ENCODE data around the gene RALGDS.

The RALGDS gene

GRCh38 chr9:133149130-133150015 is 28.3 kb upstream of the RALGDS start:
- DNase-seq: peak; percentile 70 to 92

GRCh38 chr9:133148199-133149129 is 27.4 kb upstream of the RALGDS start:
- peak in 1 of 2 experiments; percentile 53 for DNase-seq

- peak; percentile 30 to 74 for DNase-seq
Observed at GRCh38 chr9:133147412-133148198, 26.6 kb upstream of the RALGDS start.

- no peak for DNase-seq
Observed at GRCh38 chr9:133146746-133147411, 25.8 kb upstream of the RALGDS start.

- DNase-seq: no peak
Observed at GRCh38 chr9:133144904-133145851, 24.1 kb upstream of the RALGDS start.

GRCh38 chr9:133144142-133144903 is 23.3 kb upstream of the RALGDS start:
- peak in 1 of 2 experiments; percentile 82 for DNase-seq

DNA sequence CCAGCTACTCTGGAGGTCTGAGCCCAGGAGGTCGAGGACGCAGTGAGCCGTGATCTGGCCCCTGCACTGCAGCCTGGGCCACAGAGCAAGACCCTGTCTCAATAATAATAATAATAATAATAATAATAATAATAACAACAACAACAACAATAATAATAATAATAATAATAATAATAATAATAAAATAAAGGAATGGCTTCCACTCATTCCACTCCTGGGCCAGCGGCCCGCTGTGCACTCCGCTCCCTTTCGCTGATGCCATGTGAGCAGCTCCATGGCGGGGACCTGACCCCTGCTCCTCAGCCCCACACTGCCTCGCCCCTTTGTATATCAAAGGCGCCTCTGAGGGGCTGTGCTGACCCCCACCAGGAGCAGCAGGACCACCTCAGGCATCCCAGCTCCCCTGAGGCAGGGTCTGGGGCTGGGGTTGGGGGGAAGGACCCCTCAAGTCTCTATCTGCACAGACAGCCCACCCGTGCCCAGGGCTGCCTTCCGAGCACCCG is 22.6 kb upstream of the RALGDS start:
- DNase-seq: no peak

DNA sequence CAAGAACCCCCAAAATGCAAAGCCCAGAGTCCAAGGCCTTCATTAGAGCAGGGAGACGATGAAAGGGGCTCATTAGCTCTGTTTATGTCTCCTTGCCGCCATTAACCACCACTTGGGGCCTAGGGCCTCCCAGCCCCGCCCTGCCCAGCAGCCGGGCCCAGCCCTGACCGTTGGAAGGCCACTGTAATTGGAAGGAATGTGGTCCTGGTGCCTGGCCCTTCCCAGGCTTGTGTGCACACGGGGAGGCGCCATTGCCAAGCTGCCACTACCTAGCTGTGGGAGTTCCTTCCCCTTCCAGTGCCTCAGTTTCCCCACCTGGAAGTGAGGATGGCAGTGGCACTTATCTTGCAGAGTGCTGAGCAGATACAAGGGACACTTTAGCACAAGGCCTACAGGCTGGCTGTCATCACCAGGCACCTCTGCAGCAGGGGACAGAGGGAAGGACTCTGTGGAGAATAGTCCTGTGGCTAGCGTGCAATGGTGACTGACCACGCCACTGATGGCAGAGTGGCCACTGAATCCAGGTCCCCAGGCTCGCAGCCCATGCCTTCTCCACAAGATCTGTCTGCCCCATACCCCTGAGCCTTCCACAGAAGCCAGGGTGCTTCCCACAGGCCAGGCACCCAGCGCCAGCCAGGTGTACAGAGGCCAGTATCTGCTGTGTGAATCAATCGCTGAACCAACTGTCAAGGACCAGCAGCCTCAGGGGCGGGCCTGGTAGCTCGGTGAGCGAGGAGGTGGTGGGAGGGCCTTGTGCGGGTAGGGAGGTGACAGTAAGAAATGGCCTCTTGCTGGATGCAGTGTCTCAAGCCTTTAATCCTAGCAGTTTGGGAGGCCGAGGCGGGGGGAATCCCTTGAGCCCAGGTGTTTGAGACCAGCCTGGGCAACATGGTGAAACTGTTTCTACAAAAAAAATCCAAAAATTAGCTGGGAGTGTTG is 21.9 kb upstream of the RALGDS start:
- peak in 1 of 2 experiments; percentile 57 for DNase-seq

DNA sequence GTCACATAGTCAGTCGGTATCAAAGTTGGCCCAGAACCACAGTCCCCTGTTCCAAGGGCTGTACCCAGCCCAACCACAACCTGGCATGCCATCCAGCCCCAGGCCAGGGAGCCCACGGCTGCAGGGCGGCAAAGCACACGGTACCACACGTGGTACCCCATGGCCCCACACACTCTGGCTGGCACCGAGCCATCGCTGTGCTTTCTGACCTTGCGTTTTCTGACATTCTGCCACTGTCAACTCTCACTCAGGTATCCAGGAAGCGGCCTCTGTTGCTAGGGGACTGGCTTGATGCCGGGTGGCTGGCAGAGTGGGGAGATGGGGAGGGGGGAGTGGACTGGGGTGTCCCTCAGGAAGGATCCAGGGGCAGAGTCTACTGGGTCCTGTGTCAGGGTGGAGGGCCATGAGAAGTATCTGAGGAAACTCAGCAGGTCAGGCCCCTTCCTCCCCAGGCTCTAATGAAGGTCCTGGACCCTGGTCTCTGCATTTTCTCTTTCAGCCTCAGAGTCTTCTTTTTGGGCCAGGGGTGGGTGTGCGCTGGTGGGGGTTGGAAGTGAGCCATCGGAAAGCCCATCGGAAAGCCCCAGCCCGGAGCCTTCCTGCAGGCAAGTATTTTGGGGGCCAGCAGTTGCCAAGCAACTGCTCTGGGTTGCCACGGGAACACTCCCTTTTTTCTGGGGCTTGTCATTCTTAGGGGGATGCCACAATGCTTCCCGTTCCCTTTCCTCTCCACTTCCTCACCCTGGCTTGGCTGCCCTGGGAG is 21.0 kb upstream of the RALGDS start:
- DNase-seq: no peak

DNA sequence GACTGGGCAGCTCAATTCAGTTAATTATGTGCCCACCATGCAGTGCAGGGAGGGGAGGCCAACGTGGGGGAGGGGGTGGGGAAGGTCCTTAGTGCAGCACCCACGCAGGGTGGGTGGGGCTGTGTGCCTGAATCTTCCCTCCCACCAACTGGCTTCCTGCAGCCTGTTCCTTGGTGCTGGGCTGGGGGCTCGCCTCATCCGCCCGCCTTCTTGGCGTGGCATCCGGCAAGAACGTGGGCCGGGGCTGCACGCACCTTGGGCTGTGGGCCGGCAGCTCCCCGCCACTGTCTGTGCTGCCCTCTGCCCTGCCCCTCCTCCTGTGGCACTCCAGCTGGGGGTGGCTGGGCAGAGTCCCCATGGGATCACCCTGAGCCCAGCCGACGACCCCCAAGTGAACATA is 19.6 kb upstream of the RALGDS start:
- DNase-seq: no peak

- no peak for DNase-seq
Observed at GRCh38 chr9:133140174-133140505, 19.1 kb upstream of the RALGDS start.

DNA sequence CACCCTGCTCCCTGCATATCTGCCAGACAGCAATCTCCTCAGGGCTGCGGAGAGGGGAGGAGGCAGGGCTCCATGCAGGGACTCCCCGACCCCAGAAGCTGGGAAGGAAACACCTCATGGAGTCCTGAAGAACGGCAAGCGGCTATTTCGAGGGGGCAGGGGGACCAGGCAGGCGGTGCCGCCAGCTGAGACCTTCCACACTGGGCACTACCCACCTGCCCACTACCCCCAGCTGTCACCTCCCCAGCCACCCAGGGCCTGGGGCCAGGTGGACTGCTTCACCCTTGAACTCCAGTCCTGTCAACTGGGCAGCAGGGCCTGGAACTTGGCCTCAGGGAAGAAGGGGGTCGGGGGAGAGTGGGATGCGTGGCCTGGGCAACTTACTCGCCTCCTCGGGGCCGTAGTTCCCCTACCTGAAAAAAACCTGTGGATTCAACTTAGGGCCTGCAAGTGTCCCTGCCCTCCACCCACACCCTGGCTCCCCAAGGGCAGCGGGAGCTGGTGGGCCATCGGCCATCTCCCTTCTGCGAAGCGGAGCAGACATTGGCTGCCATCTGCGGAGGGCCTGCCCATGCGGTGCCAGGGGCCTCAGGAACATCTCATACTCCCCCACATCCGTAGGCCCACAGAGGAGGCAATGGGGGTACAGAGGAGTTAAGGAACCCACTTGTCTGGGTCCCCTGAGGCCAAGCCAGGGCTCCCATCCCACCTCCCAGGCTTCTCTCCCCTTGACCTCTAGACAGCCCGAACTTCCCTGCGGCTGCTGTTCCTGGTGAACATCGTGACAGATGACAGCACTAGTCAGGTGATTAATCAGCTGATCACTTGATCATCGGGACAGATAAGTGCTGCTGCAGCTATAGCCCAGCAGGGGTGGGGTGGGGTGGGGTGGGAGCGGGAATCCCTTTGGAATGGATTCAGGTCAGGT is 18.5 kb upstream of the RALGDS start:
- DNase-seq: no peak

GRCh38 chr9:133137451-133138231 is 16.6 kb upstream of the RALGDS start:
- DNase-seq: no peak

- DNase-seq: no peak
Observed at GRCh38 chr9:133135146-133135745, 14.2 kb upstream of the RALGDS start.

DNA sequence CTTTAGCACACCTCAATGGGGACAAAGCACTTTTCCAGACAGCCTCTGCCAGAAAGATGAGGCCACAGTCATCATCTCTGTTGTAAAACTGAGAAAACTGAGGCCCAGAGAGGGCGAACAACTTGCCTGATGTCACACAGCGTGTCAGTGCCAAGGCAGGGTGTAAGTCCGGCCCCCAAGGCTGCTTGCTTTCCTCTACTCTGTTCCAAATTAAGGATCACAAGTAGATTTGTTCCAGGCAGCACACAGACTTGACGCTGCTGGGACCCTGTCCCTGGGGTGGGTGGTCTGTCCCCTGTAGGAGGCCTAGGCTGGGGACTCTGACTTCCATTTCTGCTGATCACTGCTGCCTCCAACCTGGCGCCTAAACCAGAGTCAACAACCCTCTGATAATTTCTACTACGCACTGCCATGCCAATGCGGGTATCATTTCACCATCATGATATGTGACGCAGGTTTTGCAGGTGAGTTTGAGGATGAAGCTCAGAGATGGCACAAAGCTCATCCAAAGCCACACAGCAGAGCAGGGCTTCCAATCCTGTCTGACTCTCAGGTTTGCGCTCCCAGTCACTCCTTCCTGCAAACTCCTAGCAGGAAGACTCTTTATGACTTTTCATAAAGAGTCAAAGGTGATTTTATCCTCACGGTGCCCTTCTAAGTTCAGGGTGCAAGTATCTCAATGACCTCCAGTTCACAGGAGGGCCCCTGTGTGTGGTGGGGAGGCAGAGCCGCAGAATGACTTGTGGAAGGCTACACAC is 13.5 kb upstream of the RALGDS start:
- DNase-seq: no peak

Measured in NCI-H526 (cell line).